ENCODE results near the gene RNF144B. TPM values are rescaled to one million over a fixed set of nuclear protein-coding genes. Genes with fewer than 3 reads are reported as not detected.

Gene RNF144B
- total and polyA plus RNA-seq, 2 donors (not counting 1 experiment from before 2014, with no cell fraction given): 3.0 to 17.0 TPM

- peaks cover 20% of the 10 kb centered on the region for H3K4me1 Mint-ChIP-seq
- H3K9me3 Mint-ChIP-seq (ENCODE audit: insufficient read depth): no peaks in the 10 kb centered on the region
- no peak overlapping the region for H3K4me3 Mint-ChIP-seq
- no CpG with 5 or more reads among the region's 5 CpGs for WGBS (ENCODE audit: insufficient coverage)
- ChIA-PET CTCF (no interaction called here), POLR2A (no interaction called here)
- Histone ChIP-seq H3K9me3 (ENCODE audit: control extremely low read depth in 1 of 3, control insufficient read depth in 2 of 3, insufficient read depth in 1 of 3, low read length in 2 of 3) (no peaks in the 10 kb centered on the region), H3K9ac (ENCODE audit: low read length) (no peak overlapping the region), H3K27ac (ENCODE audit: low read length in 2 of 2) (no peak overlapping the region), H3K27me3 (replicated peaks in 1 of 4; ENCODE audit: control extremely low read depth in 1 of 4, control insufficient read depth in 3 of 4, insufficient read depth in 4 of 4, low read length in 3 of 4) (no peaks in the 10 kb centered on the region), H3K4me1 (ENCODE audit: control insufficient read depth in 2 of 2, insufficient read depth in 2 of 2, low read length in 2 of 2) (peaks cover 0 to 7% of the 10 kb centered on the region in 2 donors), H3K36me3 (replicated peaks in 1 of 2; ENCODE audit: control extremely low read depth in 1 of 2, control insufficient read depth in 1 of 2, extremely low read depth in 1 of 2, insufficient read depth in 2 of 2, low read length in 1 of 2) (no peaks in the 10 kb centered on the region), H2AFZ (ENCODE audit: insufficient read depth, low read depth, low read length, poor library complexity, severe bottlenecking) (no peak overlapping the region), H3K4me2 (replicated peaks; ENCODE audit: low read depth, low read length, poor library complexity, severe bottlenecking) (no peak overlapping the region), H3K79me2 (ENCODE audit: control insufficient read depth, insufficient read depth, low read length) (peaks cover 33% of the 10 kb centered on the region), H3K4me3 (ENCODE audit: control extremely low read depth in 1 of 5, extremely low read depth in 1 of 5, insufficient read depth in 1 of 5, low read depth in 2 of 5, low read length in 4 of 5) (no peak overlapping the region), H4K20me1 (ENCODE audit: control insufficient read depth, insufficient read depth, low read length, poor library complexity, severe bottlenecking) (no peaks in the 10 kb centered on the region)
- H3K27ac Mint-ChIP-seq: no peak overlapping the region
- H3K27me3 Mint-ChIP-seq: no peaks in the 10 kb centered on the region
- DNase-seq (no peak), ATAC-seq (ENCODE audit: low read depth) (no peak)
- intact Hi-C loops (cut with micrococcal nuclease): loop anchor here (5.0 kb wide), 1 partner anchor 42 kb away; no protein-coding TSS in a partner anchor
- no peak for TF ChIP-seq CTCF (IDR thresholded peaks at IDR 0.05)
- TF ChIP-seq EZH2 (IDR thresholded peaks at IDR 0.05; ENCODE audit: borderline replicate concordance, insufficient read depth, low read depth, low read length, poor library complexity, severe bottlenecking): no peak
These were observed 57.0 kb downstream of the RNF144B start for GRCh38 chr6:18444111-18444510.

- no peak overlapping the region for H3K4me2 ChIP-seq (replicated peaks; ENCODE audit: low read depth, low read length, poor library complexity, severe bottlenecking)
- TF ChIP-seq CTCF (IDR thresholded peaks at IDR 0.05) (no peak), EZH2 (IDR thresholded peaks at IDR 0.05; ENCODE audit: borderline replicate concordance, insufficient read depth, low read depth, low read length, poor library complexity, severe bottlenecking) (no peak)
- H4K20me1 ChIP-seq (ENCODE audit: control insufficient read depth, insufficient read depth, low read length, poor library complexity, severe bottlenecking): no peaks in the 10 kb centered on the region
- DNase-seq: no peak
- no CpG with 5 or more reads among the region's 1 CpG for whole genome bisulfite sequencing (ENCODE audit: insufficient coverage)
- no peak overlapping the region for H3K27ac ChIP-seq (ENCODE audit: low read length in 2 of 2)
- intact Hi-C loops (cut with micrococcal nuclease): no loop called here
- ATAC-seq (ENCODE audit: low read depth): no peak
- no peak overlapping the region for H3K4me3 Mint-ChIP-seq
- peaks cover 21% of the 10 kb centered on the region for H3K4me1 Mint-ChIP-seq
- H3K27me3 Mint-ChIP-seq: no peaks in the 10 kb centered on the region
- H3K4me3 ChIP-seq (ENCODE audit: control extremely low read depth in 1 of 5, extremely low read depth in 1 of 5, insufficient read depth in 1 of 5, low read depth in 2 of 5, low read length in 4 of 5): no peak overlapping the region
- no peak overlapping the region for H3K9ac ChIP-seq (ENCODE audit: low read length)
- ChIA-PET POLR2A (no interaction called here), CTCF (interaction anchor here (0.9 kb wide), 1 partner anchor 122 kb away, joined by 3 read pairs; no protein-coding TSS in a partner anchor)
- H3K4me1 ChIP-seq (ENCODE audit: control insufficient read depth in 2 of 2, insufficient read depth in 2 of 2, low read length in 2 of 2): peaks cover 0 to 7% of the 10 kb centered on the region in 2 donors
- H3K9me3 Mint-ChIP-seq (ENCODE audit: insufficient read depth): no peaks in the 10 kb centered on the region
- H3K36me3 ChIP-seq (replicated peaks in 1 of 2; ENCODE audit: control extremely low read depth in 1 of 2, control insufficient read depth in 1 of 2, extremely low read depth in 1 of 2, insufficient read depth in 2 of 2, low read length in 1 of 2): no peaks in the 10 kb centered on the region
- H3K79me2 ChIP-seq (ENCODE audit: control insufficient read depth, insufficient read depth, low read length): peaks cover 36% of the 10 kb centered on the region
- H3K27me3 ChIP-seq (replicated peaks in 1 of 4; ENCODE audit: control extremely low read depth in 1 of 4, control insufficient read depth in 3 of 4, insufficient read depth in 4 of 4, low read length in 3 of 4): no peaks in the 10 kb centered on the region
- no peak overlapping the region for H2AFZ ChIP-seq (ENCODE audit: insufficient read depth, low read depth, low read length, poor library complexity, severe bottlenecking)
- no peak overlapping the region for H3K27ac Mint-ChIP-seq
- H3K9me3 ChIP-seq (ENCODE audit: control extremely low read depth in 1 of 3, control insufficient read depth in 2 of 3, insufficient read depth in 1 of 3, low read length in 2 of 3): no peaks in the 10 kb centered on the region
These were observed 58.1 kb downstream of the RNF144B start for GRCh38 chr6:18445228-18445627.
